ENCODE data around the gene PPCDC. TPM values are rescaled to one million over a fixed set of nuclear protein-coding genes. Genes with fewer than 3 reads are reported as not detected.

PPCDC gene
- total and polyA plus RNA-seq, 10 of the 15 experiments (the other 5 are each of a cell fraction or from before 2014, with no cell fraction given), result 32.5 to 135 (median 55.0) TPM

DNA sequence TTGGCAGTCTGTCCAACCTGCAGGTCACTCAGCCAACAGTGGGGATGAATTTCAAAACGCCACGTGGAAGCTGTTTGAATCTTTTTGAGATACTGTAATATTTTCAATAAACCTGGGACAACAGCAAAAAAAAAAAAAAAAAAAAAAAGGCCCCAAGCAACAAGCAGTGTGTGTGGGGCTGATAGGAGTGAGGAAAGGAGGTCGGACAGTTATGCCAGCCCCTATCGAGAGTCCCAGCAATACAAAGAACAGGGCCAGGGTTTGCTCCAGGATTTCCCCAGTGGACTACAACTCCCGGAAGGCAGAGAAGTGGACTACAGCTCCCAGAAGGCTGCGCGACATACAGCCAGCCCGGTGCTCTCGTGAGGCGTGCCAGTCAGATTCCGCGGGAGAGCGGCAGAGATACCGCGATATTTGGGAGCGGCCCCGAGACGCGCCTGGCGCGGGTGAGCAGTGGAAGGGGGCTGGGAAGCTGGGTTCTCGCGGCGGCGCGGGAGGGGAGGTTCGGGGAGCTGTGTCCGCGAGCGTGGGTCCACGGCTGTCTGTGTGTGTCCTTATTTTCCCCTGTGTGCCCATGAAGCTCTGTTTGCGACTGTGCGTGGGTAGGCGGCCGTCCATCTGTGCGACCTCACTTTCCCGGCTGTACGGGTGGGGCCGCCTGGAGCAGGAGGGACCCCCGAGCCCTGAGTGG, at the start of gene PPCDC (continued):
- TF ChIP-seq, protein P1, sequence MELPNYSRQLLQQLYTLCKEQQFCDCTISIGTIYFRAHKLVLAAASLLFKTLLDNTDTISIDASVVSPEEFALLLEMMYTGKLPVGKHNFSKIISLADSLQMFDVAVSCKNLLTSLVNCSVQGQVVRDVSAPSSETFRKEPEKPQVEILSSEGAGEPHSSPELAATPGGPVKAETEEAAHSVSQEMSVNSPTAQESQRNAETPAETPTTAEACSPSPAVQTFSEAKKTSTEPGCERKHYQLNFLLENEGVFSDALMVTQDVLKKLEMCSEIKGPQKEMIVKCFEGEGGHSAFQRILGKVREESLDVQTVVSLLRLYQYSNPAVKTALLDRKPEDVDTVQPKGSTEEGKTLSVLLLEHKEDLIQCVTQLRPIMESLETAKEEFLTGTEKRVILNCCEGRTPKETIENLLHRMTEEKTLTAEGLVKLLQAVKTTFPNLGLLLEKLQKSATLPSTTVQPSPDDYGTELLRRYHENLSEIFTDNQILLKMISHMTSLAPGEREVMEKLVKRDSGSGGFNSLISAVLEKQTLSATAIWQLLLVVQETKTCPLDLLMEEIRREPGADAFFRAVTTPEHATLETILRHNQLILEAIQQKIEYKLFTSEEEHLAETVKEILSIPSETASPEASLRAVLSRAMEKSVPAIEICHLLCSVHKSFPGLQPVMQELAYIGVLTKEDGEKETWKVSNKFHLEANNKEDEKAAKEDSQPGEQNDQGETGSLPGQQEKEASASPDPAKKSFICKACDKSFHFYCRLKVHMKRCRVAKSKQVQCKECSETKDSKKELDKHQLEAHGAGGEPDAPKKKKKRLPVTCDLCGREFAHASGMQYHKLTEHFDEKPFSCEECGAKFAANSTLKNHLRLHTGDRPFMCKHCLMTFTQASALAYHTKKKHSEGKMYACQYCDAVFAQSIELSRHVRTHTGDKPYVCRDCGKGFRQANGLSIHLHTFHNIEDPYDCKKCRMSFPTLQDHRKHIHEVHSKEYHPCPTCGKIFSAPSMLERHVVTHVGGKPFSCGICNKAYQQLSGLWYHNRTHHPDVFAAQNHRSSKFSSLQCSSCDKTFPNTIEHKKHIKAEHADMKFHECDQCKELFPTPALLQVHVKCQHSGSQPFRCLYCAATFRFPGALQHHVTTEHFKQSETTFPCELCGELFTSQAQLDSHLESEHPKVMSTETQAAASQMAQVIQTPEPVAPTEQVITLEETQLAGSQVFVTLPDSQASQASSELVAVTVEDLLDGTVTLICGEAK (IDR thresholded peaks at IDR 0.05; ENCODE audit: borderline replicate concordance), result peak; percentile 86
- peak; percentile 62; the same call in 1 of the 2 replicates for TF ChIP-seq NFYB (IDR thresholded peaks at IDR 0.05; ENCODE audit: insufficient read depth, low read depth, low read length)
- peak; percentile 89 for TF ChIP-seq ZNF384 (IDR thresholded peaks at IDR 0.05; ENCODE audit: borderline replicate concordance, low read depth, low read length)
- peak; percentile 69; the same call in 1 of the 2 replicates for TF ChIP-seq LARP7 (IDR thresholded peaks at IDR 0.05)
- TF ChIP-seq DPF2 (IDR thresholded peaks at IDR 0.05), result peak; percentile 82
- TF ChIP-seq, protein P2, sequence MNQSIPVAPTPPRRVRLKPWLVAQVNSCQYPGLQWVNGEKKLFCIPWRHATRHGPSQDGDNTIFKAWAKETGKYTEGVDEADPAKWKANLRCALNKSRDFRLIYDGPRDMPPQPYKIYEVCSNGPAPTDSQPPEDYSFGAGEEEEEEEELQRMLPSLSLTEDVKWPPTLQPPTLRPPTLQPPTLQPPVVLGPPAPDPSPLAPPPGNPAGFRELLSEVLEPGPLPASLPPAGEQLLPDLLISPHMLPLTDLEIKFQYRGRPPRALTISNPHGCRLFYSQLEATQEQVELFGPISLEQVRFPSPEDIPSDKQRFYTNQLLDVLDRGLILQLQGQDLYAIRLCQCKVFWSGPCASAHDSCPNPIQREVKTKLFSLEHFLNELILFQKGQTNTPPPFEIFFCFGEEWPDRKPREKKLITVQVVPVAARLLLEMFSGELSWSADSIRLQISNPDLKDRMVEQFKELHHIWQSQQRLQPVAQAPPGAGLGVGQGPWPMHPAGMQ (IDR thresholded peaks at IDR 0.05; ENCODE audit: borderline replicate concordance), result peak; percentile 88
- peak; percentile 86; the same call in 1 of the 2 replicates for TF ChIP-seq BACH1 (IDR thresholded peaks at IDR 0.05; ENCODE audit: borderline replicate concordance)
- peak; percentile 91 for TF ChIP-seq TAF1 (IDR thresholded peaks at IDR 0.05; ENCODE audit: borderline replicate concordance, low read depth, low read length)
- peak; percentile 84 for TF ChIP-seq NBN (IDR thresholded peaks at IDR 0.05)
- peak; percentile 99 for TF ChIP-seq POLR2A (IDR thresholded peaks at IDR 0.05; ENCODE audit: low read depth, low read length)
- TF ChIP-seq, protein P3, sequence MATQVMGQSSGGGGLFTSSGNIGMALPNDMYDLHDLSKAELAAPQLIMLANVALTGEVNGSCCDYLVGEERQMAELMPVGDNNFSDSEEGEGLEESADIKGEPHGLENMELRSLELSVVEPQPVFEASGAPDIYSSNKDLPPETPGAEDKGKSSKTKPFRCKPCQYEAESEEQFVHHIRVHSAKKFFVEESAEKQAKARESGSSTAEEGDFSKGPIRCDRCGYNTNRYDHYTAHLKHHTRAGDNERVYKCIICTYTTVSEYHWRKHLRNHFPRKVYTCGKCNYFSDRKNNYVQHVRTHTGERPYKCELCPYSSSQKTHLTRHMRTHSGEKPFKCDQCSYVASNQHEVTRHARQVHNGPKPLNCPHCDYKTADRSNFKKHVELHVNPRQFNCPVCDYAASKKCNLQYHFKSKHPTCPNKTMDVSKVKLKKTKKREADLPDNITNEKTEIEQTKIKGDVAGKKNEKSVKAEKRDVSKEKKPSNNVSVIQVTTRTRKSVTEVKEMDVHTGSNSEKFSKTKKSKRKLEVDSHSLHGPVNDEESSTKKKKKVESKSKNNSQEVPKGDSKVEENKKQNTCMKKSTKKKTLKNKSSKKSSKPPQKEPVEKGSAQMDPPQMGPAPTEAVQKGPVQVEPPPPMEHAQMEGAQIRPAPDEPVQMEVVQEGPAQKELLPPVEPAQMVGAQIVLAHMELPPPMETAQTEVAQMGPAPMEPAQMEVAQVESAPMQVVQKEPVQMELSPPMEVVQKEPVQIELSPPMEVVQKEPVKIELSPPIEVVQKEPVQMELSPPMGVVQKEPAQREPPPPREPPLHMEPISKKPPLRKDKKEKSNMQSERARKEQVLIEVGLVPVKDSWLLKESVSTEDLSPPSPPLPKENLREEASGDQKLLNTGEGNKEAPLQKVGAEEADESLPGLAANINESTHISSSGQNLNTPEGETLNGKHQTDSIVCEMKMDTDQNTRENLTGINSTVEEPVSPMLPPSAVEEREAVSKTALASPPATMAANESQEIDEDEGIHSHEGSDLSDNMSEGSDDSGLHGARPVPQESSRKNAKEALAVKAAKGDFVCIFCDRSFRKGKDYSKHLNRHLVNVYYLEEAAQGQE (IDR thresholded peaks at IDR 0.05; ENCODE audit: low read depth, low read length), result no peak
- peak; percentile 55 for TF ChIP-seq RUNX3 (IDR thresholded peaks at IDR 0.05; ENCODE audit: low read length)
- no peak for TF ChIP-seq NFIC (IDR thresholded peaks at IDR 0.05; ENCODE audit: low read depth, low read length)
- TF ChIP-seq IKZF1 (conservative IDR thresholded peaks at IDR 0.05), result peak; percentile 96
- TF ChIP-seq GATAD2B (conservative IDR thresholded peaks at IDR 0.05; ENCODE audit: low read depth), result peak; percentile 82
- TF ChIP-seq ZNF207 (IDR thresholded peaks at IDR 0.05; ENCODE audit: borderline replicate concordance), result peak; percentile 73; the same call in 1 of the 2 replicates
- TF ChIP-seq SUPT20H (IDR thresholded peaks at IDR 0.05; ENCODE audit: borderline replicate concordance, control insufficient read depth, low read depth, low read length), result no peak
- peak; percentile 99 for TF ChIP-seq CHD2 (IDR thresholded peaks at IDR 0.05; ENCODE audit: borderline replicate concordance, low read depth, low read length)
- no peak for TF ChIP-seq ZSCAN29 (IDR thresholded peaks at IDR 0.05)
- TF ChIP-seq, protein P4, sequence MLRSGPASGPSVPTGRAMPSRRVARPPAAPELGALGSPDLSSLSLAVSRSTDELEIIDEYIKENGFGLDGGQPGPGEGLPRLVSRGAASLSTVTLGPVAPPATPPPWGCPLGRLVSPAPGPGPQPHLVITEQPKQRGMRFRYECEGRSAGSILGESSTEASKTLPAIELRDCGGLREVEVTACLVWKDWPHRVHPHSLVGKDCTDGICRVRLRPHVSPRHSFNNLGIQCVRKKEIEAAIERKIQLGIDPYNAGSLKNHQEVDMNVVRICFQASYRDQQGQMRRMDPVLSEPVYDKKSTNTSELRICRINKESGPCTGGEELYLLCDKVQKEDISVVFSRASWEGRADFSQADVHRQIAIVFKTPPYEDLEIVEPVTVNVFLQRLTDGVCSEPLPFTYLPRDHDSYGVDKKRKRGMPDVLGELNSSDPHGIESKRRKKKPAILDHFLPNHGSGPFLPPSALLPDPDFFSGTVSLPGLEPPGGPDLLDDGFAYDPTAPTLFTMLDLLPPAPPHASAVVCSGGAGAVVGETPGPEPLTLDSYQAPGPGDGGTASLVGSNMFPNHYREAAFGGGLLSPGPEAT (IDR thresholded peaks at IDR 0.05; ENCODE audit: low read depth), result peak; percentile 66

All from GM12878 (cell line).